D341Med (cell line): ENCODE results near the gene SUSD2.
"Not testable (repeated sequence)": the region's sequence is repeated elsewhere in the genome, so short reads cannot be mapped to it uniquely, and the experiment has no call there.

Experiments used
- DNase-seq: peaks from one replicate; pipeline ENCODE4 v3.0.0; 2012; ENCODE audit warnings: low spot score

SUSD2 gene

DNA sequence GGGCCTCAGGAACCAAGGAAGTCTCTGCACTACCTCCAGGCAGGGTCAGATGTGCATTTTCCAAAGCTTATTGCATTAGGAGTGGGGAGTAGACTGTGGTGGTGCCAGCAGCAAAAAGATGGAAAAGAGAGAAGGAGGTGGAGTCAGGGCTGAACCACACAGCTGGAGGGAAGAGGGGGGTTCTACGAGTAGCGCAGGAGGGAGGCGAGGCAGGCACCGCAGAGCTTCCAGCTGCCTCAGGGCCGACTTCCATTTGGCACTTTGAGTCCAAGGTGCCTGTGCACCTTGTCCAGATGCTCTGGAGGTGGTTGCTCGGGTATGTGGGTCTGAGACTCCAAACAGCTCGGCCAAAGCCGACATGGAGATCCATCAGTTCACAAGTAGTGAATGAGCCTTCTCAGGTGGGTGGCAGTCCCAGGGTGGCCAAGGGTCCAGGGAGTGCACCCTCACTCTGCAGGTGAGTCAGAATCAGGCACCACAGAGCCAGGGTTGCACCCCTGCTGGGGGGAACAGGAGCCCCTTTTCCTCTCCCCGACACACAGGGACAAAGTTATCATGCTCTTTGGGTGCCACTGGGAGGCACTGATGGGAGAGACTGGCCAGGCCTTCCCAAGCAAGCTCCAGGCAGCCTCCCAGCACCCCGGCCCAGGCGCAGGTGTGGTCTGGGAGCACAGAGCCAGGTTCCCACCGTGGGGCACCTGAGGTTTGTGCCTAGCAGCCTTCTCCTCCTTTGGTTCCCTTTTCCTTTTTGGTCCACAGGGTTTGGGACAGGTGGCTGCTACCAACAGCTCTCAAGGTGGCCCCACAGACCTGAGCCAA is 33.4 kb downstream of the SUSD2 start:
- DNase-seq: no peak

DNA sequence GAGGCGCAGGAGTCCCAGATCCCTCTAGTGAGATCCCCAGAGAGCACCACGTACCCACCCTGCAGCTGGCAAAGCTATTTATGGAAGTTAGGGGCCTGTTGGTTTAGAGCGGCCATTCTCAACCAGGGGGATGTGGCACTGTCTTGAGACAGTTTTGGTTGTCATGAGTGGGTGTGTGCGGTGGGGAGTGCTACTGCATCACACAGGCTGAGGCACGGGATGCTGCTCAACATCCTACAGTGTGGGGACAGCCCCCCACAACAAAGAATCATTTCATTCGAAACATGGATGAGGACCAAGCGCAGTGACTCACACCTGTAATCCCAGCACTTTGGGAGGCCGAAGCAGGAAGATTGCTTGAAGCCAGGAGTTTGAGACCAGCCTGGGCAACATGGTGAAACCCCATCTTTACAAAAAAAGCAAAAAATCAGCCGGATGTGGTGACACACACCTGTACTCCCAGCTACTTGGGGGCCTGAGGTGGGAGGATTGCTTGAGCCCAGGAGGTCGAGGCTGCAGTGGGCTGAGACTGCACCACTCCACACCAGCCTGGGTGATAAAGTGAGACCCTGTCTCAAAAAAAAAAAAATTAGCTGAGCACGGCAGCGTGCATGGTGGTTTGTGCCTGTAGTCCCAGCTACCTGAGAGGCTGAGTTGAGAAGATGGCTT is 35.4 kb downstream of the SUSD2 start:
- DNase-seq: no peak

DNA sequence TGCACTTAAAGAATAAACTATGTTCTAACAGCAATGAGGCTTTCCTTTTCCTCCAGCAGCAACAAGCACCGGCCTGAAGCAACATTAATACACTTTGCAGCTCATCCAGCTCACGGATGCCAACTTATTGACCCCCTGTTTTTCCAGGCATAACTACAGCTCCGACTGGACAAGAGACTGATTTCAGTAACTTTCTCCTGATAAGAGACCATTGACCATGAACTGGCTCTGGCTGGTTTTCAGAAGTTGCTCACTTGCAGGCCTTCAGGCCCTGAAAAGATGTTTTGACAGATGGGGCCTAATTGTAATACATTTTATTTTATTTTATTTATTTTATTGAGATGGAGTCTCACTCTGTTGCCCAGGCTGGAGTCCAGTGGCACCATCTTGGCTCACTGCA is 36.1 kb downstream of the SUSD2 start:
- DNase-seq: no peak

DNA sequence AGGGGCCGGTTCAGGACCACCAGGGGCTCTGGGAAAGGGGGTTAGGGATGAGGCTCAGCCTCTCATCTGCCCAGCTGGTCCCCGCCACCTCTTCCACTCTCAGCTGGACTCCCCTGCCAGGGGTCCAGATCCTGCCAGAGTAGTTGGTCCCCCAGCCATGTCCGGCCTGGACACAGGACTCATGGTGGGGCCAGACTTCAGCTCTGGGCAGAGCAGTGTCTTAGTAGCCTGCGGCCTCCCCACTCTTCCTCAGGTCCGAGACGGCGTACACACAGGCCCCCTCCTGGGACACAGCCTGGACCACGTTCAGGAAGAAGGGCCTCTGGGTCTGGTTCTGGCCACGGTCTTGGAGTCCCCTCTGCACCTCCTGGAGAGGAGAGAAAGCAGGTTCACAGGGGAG is 38.5 kb downstream of the SUSD2 start:
- no peak for DNase-seq

DNA sequence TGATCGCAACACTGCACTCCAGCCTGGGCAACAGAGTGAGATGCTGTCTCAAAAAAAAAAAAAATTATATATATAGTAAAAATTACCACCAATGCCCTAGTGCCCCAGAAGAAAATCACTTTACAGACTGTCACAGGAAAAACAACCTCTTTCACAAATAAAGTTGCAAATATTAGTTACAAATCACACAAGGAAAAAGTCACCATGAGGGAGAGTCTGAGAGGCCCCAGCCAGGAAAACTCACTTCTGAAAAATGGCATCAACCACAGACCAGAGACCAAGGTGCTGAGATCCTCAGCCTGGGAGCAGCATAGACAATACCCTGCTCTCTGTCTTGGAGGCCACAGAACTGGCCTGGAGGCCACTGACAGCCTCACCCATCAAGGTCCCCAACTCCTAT is 43.2 kb downstream of the SUSD2 start:
- DNase-seq: no peak

DNA sequence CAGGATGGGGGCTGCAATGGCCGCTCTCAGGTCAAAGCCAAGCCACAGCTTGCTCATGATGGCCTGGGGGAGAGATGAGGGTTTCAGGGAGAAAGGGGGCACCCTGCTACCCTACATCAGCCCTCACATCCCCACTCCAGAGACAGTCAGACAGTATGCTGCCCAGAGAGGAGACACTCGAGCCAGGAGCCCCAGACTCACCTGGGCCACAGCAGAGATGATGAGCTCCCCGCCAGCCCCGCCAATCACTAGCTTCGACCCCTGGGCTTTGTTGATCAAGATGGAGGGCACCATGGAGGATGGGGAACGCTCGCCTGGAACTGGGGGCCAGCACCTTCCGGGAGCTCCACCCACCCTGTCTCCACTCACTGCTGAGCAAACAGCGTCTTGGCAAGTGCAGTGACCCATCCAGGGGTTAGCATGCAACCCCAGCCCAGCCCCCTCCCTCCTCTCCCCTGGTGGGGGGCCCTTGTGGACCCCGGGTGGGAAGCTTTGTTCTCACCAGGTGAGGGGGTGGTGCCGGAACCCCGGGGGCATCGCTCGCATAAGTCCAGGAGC is 43.8 kb downstream of the SUSD2 start:
- DNase-seq: no peak

DNA sequence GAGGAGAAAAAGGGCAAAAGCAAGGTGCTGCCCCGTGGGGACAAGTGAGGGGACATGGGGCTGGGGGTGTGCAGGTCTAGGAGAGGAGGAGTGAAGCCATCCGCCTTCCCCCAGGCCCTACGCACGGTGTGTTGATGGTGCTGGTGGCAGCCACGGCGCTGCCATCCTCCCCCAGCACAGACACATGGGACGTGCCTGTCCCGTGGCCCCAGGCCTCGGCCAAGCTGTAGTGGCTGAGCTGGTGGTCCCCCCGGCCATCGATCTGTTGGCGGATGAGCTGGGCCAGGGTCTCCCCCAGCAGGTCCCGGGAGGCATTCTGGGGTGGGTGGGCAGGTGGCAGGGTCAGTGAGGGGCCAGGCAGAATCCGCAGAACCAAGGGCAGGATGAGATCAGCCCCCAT is 44.7 kb downstream of the SUSD2 start:
- DNase-seq: no peak

DNA sequence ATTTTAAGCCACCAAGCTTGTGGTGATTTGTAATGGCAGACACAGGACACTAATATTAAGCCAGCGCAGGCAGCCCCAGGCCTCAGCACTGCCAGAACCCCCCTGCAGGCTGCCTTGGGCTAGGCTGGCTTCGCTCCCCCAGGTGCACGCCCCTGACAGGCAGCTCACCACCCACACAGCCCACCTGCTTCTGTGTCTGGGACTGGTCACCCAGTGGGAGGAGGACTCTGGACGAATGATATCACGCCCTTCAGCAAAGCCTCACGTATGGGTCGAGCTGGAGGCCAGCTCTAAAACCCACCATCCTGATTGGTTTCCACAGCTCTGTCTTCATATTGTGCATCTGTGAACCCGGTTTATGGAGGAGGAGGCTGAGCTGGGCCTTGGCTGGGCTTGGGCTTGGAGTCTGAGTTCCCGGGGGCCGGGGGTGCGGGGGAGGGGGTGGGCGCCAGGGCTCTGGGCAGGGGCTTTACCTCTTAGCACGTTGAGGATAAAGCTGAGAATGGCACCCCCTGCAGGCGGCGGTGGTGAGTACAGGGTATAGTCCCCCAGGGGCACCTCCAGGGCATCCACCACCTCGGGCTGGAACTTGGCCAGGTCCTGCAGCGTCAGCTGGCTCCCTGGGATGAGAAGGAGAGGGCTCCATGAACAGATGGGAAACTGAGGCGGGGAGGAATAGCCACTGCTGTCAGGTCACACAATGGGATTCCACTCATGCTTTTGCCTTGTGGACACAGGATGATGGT is 49.8 kb downstream of the SUSD2 start:
- DNase-seq: peak; percentile 77

DNA sequence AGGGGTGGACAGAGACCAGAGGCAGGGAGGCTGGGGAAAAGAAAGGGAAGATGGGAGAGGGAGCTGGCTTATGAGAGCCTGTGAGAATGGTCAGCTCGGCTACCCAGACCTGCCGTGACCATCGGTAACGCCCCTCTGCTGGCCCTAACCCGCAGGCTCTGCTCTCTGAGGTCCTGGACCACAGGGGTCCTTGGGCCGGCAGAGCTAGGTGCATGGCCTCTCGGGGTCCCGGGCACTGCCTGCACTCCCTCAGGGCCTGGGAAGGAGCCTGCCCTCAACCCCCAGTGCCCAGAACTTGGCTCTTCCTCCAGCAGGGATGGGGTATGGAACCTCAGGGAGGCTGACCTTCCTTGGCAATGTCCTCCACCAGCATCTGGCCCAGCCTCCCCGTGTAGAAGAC is 50.4 kb downstream of the SUSD2 start:
- DNase-seq: no peak

DNA sequence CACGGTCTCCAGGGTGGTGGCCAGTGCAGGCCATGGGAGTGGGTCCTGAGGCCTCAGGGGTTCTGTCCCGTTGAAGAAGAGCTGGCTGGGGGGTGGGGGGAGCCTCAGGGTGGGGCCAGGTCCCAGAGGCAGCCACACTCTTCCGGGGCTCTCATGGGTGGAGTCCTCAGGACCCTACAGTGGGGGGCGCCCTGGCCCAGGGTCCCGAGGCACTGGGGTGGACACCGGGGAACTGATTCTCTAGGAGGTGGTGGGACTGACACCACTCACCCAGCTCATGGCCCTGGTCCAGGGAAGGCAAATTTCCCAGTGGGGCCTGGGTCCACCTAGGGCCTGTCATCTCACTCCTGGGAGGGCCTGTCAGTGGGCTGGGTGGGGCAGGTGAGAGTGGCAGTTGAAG is 50.8 kb downstream of the SUSD2 start:
- no peak for DNase-seq

DNA sequence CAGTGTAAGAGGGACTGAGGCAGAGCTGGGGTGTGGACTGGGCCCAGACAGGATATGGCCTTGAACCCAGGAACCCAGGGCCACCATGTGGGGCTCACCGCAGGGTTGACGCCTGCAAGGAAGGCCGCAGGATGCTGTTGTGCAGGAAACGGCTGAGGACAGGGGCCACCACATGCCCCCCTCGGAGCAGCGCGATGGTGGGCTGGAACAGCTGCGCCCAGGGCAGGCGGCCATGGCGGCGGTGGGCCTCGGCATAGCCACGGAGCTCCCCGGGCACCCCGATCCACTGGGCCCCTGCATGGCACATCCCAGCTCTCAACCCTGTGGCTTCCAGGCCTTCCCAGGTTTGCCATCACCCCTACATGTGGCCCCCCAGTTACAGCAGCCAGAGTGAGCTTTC is 51.4 kb downstream of the SUSD2 start:
- DNase-seq: peak; percentile 17

DNA sequence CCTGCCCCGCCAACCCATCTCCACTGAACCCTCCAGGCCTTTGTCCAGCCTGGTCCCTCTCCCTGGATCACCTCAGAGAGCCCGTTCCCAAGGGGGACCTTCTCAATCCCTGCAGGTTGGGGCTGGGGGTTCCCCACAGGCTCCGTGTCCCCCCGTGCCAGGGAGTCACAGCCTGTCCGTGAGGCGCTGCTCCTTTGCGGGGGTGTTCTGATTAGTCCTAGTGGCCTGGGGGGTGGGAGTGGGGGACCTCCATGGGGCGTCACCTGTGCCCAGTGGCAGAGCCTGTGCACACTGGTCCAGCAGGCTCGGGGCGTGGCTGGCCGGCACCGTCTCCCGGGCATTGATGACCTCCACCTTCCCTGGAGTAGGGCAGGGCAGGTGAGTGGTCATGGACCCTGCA is 51.9 kb downstream of the SUSD2 start:
- DNase-seq: peak; percentile 16

DNA sequence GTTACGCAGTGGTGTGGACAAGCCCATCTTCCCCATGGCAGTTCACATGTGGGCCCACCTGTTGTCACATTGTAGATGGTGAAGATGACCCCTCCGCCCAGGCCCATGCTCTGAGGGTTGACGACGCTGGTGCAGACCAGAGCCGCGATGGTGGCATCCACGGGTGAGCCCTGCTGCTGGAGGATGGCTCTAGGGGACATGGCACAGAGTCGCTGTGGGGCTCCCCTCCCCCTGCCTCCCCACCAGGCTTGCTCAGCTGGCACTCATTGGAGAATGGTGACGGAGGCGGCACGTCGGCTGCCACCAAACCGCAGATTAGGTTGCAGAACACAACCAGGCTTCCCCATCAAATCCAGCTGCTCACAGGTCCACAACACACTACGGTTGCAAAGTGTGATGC is 52.5 kb downstream of the SUSD2 start:
- peak; percentile 22 for DNase-seq

DNA sequence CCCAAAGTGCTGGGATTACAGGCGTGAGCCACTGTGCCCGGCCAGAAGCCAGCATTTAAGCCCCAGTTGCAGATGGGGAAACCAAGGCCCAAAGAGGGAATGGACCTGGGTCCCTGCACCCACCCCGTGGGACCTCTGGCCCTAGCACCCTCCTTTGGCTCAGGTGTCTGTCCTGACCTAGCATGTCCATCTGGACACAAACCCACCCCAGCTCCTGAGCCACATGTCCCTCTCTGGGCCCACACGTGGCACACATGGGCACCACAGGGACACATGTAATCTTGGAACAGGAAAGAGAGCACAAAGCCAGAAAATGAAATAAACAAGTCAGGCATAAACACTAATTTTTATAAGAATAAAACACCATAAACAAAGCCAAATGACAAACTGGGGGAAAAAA is 54.0 kb downstream of the SUSD2 start:
- DNase-seq: peak; percentile 16

DNA sequence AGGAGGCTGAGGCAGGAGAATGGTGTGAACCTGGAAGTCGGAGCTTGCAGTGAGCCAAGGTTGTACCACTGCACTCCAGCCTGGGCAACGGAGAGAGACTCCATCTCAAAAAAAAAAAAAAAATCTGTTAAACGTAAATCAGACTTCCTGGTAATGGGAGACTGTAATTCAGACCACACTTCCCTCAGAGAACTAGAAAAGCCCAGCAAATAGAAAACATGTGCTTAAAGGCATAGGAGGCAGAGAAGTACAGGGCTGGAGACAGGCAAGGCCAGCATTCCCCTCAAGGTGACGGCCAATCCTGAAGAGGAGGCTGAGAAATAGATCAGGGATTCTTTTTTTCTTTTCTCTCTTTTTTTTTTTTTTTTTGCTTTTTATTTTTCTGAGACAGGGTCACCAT is 55.4 kb downstream of the SUSD2 start:
- no peak for DNase-seq

DNA sequence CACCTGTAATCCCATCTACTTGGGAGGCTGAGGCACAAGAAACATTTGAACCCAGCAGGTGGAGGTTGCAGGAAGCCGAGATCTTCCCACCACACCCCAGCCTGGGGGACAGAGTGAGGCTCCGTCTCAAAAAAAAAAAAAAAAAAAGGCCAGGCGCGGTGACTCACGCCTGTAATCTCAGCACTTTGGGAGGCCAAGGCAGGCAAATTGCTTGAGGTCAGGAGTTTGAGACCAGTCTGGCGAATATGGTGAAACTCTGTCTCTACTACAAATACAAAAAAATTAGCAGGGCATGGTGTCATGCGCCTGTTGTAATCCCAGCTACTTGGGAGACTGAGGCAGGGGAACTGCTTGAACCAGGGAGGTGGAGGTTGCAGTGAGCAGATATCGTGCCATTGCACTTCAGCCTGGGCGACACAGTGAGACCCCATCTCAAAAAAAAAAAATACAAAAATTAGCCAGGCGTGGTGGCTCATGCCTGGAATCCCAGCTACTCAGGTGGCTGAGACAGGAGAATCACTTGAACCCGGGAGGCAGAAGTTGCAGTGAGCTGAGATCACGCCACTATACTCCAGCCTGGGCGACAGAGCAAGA is 56.9 kb downstream of the SUSD2 start:
- not testable (repeated sequence) for DNase-seq
